H9 (cell line): ENCODE data around the gene BIRC3. TPM values are rescaled to one million over a fixed set of nuclear protein-coding genes. Genes with fewer than 3 reads are reported as not detected.

Experiments used
- DNase-seq: peaks from one replicate; pipeline ENCODE4 v3.0.0-alpha.2; 2017
- H2AFZ ChIP-seq: one replicate; pipeline ENCODE4 v1.6.1; 2013; ENCODE audit warnings: mild to moderate bottlenecking, low read length, control low read depth, moderate library complexity
- H2AK5ac ChIP-seq: 2 replicates; pipeline ENCODE4 v1.6.1; 2013; ENCODE audit warnings: low read length, control low read depth, mixed read lengths; ENCODE audit not compliant: insufficient read length
- H2BK120ac ChIP-seq: one replicate; pipeline ENCODE4 v1.6.1; 2013; ENCODE audit warnings: low read depth, mild to moderate bottlenecking, low read length, control low read depth, inconsistent platforms; ENCODE audit not compliant: poor library complexity, severe bottlenecking
- H2BK12ac ChIP-seq: 2 replicates; pipeline ENCODE4 v1.6.1; 2013; ENCODE audit warnings: low read length, control low read depth, mixed read lengths, low read depth; ENCODE audit not compliant: insufficient read length
- H2BK15ac ChIP-seq: 2 replicates; pipeline ENCODE4 v1.6.1; 2013; ENCODE audit warnings: low read depth, low read length, control low read depth
- H2BK20ac ChIP-seq: one replicate; pipeline ENCODE4 v1.6.1; 2013; ENCODE audit warnings: low read depth, mild to moderate bottlenecking, low read length, control low read depth, inconsistent platforms; ENCODE audit not compliant: poor library complexity, severe bottlenecking
- H2BK5ac ChIP-seq: 2 replicates; pipeline ENCODE4 v1.6.1; 2013; ENCODE audit warnings: low read length, control low read depth, mixed read lengths; ENCODE audit not compliant: insufficient read length
- H3K14ac ChIP-seq: 2 replicates; pipeline ENCODE4 v1.6.1; 2013; ENCODE audit warnings: low read length, control low read depth; ENCODE audit not compliant: insufficient read depth
- H3K18ac ChIP-seq: 2 replicates; pipeline ENCODE4 v1.6.1; 2013; ENCODE audit warnings: low read depth, mild to moderate bottlenecking, mixed read lengths, low read length, control low read depth; ENCODE audit not compliant: insufficient read length
- H3K23ac ChIP-seq: 2 replicates; pipeline ENCODE4 v1.6.1; 2013; ENCODE audit warnings: low read length, control low read depth, mixed read lengths, low read depth; ENCODE audit not compliant: insufficient read length
- H3K23me2 ChIP-seq: 2 replicates; pipeline ENCODE4 v1.6.1; 2013; ENCODE audit warnings: low read depth, mild to moderate bottlenecking, mixed read lengths, low read length, control low read depth; ENCODE audit not compliant: insufficient read length, poor library complexity, severe bottlenecking
- H3K27ac ChIP-seq: 2 replicates; pipeline ENCODE4 v1.5.1; 2013; ENCODE audit warnings: low read length, control low read depth, mixed read lengths, low read depth; ENCODE audit not compliant: insufficient read length
- H3K27me3 ChIP-seq: 2 replicates; pipeline ENCODE4 v1.6.1; 2013; ENCODE audit warnings: low read length, control low read depth, inconsistent platforms; ENCODE audit not compliant: insufficient read depth
- H3K4ac ChIP-seq: 2 replicates; pipeline ENCODE4 v1.6.1; 2013; ENCODE audit warnings: low read depth, mild to moderate bottlenecking, control low read depth, inconsistent platforms, low read length, moderate library complexity
- H3K4me1 ChIP-seq: 2 replicates; pipeline ENCODE4 v1.6.1; 2013; ENCODE audit warnings: low read length, control low read depth, inconsistent platforms; ENCODE audit not compliant: insufficient read depth
- H3K4me2 ChIP-seq: 2 replicates; pipeline ENCODE4 v1.6.1; 2013; ENCODE audit warnings: low read length, control low read depth, mixed read lengths; ENCODE audit not compliant: insufficient read length, insufficient read depth
- H3K56ac ChIP-seq: 2 replicates; pipeline ENCODE4 v1.6.1; 2013; ENCODE audit warnings: low read depth, mild to moderate bottlenecking, mixed read lengths, low read length, control low read depth; ENCODE audit not compliant: insufficient read length
- H3K79me1 ChIP-seq: 2 replicates; pipeline ENCODE4 v1.6.1; 2013; ENCODE audit warnings: low read depth, mild to moderate bottlenecking, moderate library complexity, low read length, control low read depth, inconsistent platforms; ENCODE audit not compliant: insufficient read depth, poor library complexity, severe bottlenecking
- H3K79me2 ChIP-seq: 2 replicates; pipeline ENCODE4 v1.6.1; 2013; ENCODE audit warnings: low read length, control low read depth, inconsistent platforms; ENCODE audit not compliant: insufficient read depth
- H3K9ac ChIP-seq: 2 replicates; pipeline ENCODE4 v1.6.1; 2013; ENCODE audit warnings: low read length, control low read depth, mixed read lengths; ENCODE audit not compliant: insufficient read length; ENCODE audit errors: extremely low read depth
- H3K9me3 ChIP-seq: one replicate; pipeline ENCODE4 v1.6.1; 2013; ENCODE audit warnings: low read depth, low read length, inconsistent platforms; ENCODE audit not compliant: control insufficient read depth
- H3T11ph ChIP-seq: one replicate; pipeline ENCODE4 v1.6.1; 2013; ENCODE audit warnings: mild to moderate bottlenecking, low read length, control low read depth, inconsistent platforms
- H4K20me1 ChIP-seq: one replicate; pipeline ENCODE4 v1.6.1; 2013; ENCODE audit not compliant: control insufficient read depth, insufficient read length, insufficient read depth
- H4K5ac ChIP-seq: 2 replicates; pipeline ENCODE4 v1.6.1; 2013; ENCODE audit warnings: low read depth, mild to moderate bottlenecking, mixed read lengths, low read length, control low read depth; ENCODE audit not compliant: insufficient read length
- H4K8ac ChIP-seq: replicated peaks from 2 replicates; pipeline ENCODE4 v1.6.1; 2013; ENCODE audit warnings: low read length, control low read depth, mixed read lengths, low read depth; ENCODE audit not compliant: insufficient read length
- H4K91ac ChIP-seq: 2 replicates; pipeline ENCODE4 v1.6.1; 2013; ENCODE audit warnings: low read depth, mild to moderate bottlenecking, moderate library complexity, mixed read lengths, low read length, control low read depth; ENCODE audit not compliant: insufficient read length
- H3K27ac Mint-ChIP-seq, 3 experiments: 2 replicates in 2 of 3; 3 replicates in 1 of 3; pipeline ENCODE4 v1.8.0; 2020 to 2021; ENCODE audit warnings: mixed read lengths in 3 of 3, mild to moderate bottlenecking in 1 of 3, moderate library complexity in 1 of 3
- H3K27me3 Mint-ChIP-seq: 2 replicates; pipeline ENCODE4 v1.8.0; 2021; ENCODE audit warnings: low read depth, mild to moderate bottlenecking, moderate library complexity, mixed read lengths
- H3K36me3 Mint-ChIP-seq, 3 experiments: 2 replicates in 2 of 3; 3 replicates in 1 of 3; pipeline ENCODE4 v1.8.0; 2020 to 2021; ENCODE audit warnings: low read depth in 3 of 3, mixed read lengths in 3 of 3; ENCODE audit not compliant: insufficient read depth in 1 of 3
- H3K4me1 Mint-ChIP-seq, 2 experiments: 2 replicates each; pipeline ENCODE4 v1.8.0; 2020; ENCODE audit warnings: mixed read lengths in 2 of 2
- H3K4me3 Mint-ChIP-seq, 2 experiments: 2 replicates in 1 of 2; 3 replicates in 1 of 2; pipeline ENCODE4 v1.8.0; 2020 to 2021; ENCODE audit warnings: mild to moderate bottlenecking in 2 of 2, mixed read lengths in 2 of 2, moderate library complexity in 1 of 2
- H3K9me3 Mint-ChIP-seq, 2 experiments: 2 replicates in 1 of 2; 3 replicates in 1 of 2; pipeline ENCODE4 v1.8.0; 2020; ENCODE audit warnings: mild to moderate bottlenecking in 2 of 2, mixed read lengths in 2 of 2, moderate library complexity in 1 of 2
- WGBS: extraction: QIAGEN DNeasy Blood & Tissue Kit; methylation state at CpG from one replicate; pipeline ENCODE4 v1.1.7; 2013; ENCODE audit warnings: missing lambda C conversion rate, low lambda C conversion rate, mixed read lengths; ENCODE audit not compliant: insufficient read length; ENCODE audit errors: extremely low coverage; 5-methylcytosine and 5-hydroxymethylcytosine counted together
- total RNA-seq: library from RNA; stranded (reverse); gene quantifications from 2 replicates; pipeline ENCODE4 v1.2.1, GENCODE V29; 2021
- TF ChIP-seq, protein P1 (sequence below): fragments of 200-600 bp; sonication (generic); conservative IDR thresholded peaks from 3 replicates; pipeline ENCODE4 v1.8.0; 2021; ENCODE audit warnings: antibody characterized with exemption, mild to moderate bottlenecking

Gene BIRC3
- total RNA-seq, 1 experiment from 2014 or later = 0.04 TPM

DNA sequence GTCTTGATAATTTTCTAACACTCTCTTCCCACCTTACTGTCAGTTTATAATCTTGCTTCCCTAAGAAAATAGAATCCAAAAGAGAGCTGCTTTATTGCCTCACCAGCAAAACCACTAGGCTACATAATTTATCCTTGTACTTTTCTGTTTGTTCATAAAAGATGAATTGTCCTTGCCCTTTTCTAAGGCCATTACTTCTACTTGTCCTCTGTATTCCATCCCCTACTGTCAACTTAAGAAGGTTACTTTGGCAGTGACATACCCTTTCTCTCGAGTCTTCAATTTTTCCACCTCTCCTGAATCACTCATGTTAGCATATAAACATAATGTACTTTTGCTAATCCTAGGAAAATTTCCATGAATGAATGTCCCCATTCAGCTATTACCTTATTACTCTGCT is 47.7 kb downstream of the BIRC3 start:
- no peak overlapping the region for H2BK20ac ChIP-seq
- Mint-ChIP-seq H3K36me3 (peaks cover 23 to 74% (median 73%) of the 10 kb centered on the region in 3 experiments; a peak in 6 of 7 replicates), H3K4me1 (0 out of 4 replicates have a peak, but pooled peaks cover 0 to 6% of the 10 kb centered on the region in 2 experiments), H3K9me3 (no peaks in the 10 kb centered on the region), H3K27me3 (no peaks in the 10 kb centered on the region), H3K4me3 (no peak overlapping the region), H3K27ac (peak overlapping the region in 1 of 3 experiments; percentile 14; a peak in 1 of 7 replicates)
- H4K20me1 ChIP-seq = no peaks in the 10 kb centered on the region
- H3T11ph ChIP-seq = no peak overlapping the region
- no peaks in the 10 kb centered on the region for H3K79me1 ChIP-seq
- H3K23ac ChIP-seq = no peak overlapping the region
- H2AK5ac ChIP-seq = no peak overlapping the region
- WGBS = no CpG with 5 or more reads among the region's 1 CpG
- no peaks in the 10 kb centered on the region for H3K79me2 ChIP-seq
- H2BK15ac ChIP-seq = no peak overlapping the region
- no peak overlapping the region for H2BK120ac ChIP-seq
- H2BK12ac ChIP-seq = no peak overlapping the region
- H3K4me2 ChIP-seq = no peak overlapping the region
- no peak overlapping the region for H3K9ac ChIP-seq
- no peak overlapping the region for H3K56ac ChIP-seq
- no peak overlapping the region for H3K4ac ChIP-seq
- H3K9me3 ChIP-seq = no peaks in the 10 kb centered on the region
- no peak overlapping the region for H2AFZ ChIP-seq
- no peak overlapping the region for H4K5ac ChIP-seq
- no peak overlapping the region for H3K14ac ChIP-seq
- no peaks in the 10 kb centered on the region for H3K27me3 ChIP-seq
- H3K4me1 ChIP-seq = no peaks in the 10 kb centered on the region
- no peak overlapping the region for H4K8ac ChIP-seq
- no peak overlapping the region for H2BK5ac ChIP-seq
- DNase-seq = no peak
- no peak overlapping the region for H3K27ac ChIP-seq
- no peak overlapping the region for H4K91ac ChIP-seq
- H3K23me2 ChIP-seq = no peaks in the 10 kb centered on the region
- no peak overlapping the region for H3K18ac ChIP-seq
- TF ChIP-seq, protein P1, sequence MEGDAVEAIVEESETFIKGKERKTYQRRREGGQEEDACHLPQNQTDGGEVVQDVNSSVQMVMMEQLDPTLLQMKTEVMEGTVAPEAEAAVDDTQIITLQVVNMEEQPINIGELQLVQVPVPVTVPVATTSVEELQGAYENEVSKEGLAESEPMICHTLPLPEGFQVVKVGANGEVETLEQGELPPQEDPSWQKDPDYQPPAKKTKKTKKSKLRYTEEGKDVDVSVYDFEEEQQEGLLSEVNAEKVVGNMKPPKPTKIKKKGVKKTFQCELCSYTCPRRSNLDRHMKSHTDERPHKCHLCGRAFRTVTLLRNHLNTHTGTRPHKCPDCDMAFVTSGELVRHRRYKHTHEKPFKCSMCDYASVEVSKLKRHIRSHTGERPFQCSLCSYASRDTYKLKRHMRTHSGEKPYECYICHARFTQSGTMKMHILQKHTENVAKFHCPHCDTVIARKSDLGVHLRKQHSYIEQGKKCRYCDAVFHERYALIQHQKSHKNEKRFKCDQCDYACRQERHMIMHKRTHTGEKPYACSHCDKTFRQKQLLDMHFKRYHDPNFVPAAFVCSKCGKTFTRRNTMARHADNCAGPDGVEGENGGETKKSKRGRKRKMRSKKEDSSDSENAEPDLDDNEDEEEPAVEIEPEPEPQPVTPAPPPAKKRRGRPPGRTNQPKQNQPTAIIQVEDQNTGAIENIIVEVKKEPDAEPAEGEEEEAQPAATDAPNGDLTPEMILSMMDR = no peak
